ENCODE data around the gene TMTC1.

DNA sequence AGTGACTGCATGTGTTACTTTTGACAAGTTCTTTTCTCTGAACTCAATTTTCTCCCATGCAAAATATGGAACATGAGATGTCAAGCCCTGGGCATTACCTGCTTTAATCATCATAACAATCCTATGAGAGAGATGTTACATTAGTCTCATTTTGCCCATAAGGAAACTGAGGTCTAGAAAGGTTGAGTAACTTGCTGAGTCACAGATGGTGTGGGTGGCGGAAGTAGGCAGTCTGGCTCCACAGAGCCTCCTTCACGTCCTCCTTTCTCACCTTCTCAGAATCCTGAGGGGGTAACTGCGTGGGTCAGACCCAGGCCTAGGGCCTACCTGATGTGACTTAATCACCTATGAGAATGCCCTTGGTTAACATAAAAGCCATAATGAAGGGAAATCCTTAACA lies 50.7 kb downstream of the TMTC1 start:
- TF ChIP-seq, protein P1, sequence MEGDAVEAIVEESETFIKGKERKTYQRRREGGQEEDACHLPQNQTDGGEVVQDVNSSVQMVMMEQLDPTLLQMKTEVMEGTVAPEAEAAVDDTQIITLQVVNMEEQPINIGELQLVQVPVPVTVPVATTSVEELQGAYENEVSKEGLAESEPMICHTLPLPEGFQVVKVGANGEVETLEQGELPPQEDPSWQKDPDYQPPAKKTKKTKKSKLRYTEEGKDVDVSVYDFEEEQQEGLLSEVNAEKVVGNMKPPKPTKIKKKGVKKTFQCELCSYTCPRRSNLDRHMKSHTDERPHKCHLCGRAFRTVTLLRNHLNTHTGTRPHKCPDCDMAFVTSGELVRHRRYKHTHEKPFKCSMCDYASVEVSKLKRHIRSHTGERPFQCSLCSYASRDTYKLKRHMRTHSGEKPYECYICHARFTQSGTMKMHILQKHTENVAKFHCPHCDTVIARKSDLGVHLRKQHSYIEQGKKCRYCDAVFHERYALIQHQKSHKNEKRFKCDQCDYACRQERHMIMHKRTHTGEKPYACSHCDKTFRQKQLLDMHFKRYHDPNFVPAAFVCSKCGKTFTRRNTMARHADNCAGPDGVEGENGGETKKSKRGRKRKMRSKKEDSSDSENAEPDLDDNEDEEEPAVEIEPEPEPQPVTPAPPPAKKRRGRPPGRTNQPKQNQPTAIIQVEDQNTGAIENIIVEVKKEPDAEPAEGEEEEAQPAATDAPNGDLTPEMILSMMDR (IDR thresholded peaks at IDR 0.05) = no peak
- TF ChIP-seq EZH2phosphoT487 (IDR thresholded peaks at IDR 0.05) (no peak), EZH2 (IDR thresholded peaks at IDR 0.05) (no peak)
